H1 (cell line): Measurements from ENCODE around the gene PKD1L1. TPM values are rescaled to one million over a fixed set of nuclear protein-coding genes. Genes with fewer than 3 reads are reported as not detected.

Source experiments
- CEBPB ChIP-seq: IDR thresholded peaks from 2 replicates; pipeline ENCODE4 v1.6.1; 2012; ENCODE audit warnings: low read depth, low read length
- CHD7 ChIP-seq: fragments of 300-600 bp; sonication (generic); IDR thresholded peaks from 2 replicates; pipeline ENCODE4 v1.7.1; 2012; ENCODE audit warnings: low read length, moderate library complexity, mild to moderate bottlenecking, inconsistent platforms; ENCODE audit not compliant: insufficient replicate concordance
- E2F6 ChIP-seq: IDR thresholded peaks from 2 replicates; pipeline ENCODE4 v1.6.1; 2012; ENCODE audit warnings: inconsistent platforms
- KDM5A ChIP-seq: fragments of 200-600 bp; IDR thresholded peaks from 2 replicates; pipeline ENCODE4 v1.7.1; 2012; ENCODE audit warnings: mild to moderate bottlenecking, low read length, inconsistent platforms, mixed read lengths
- MAX ChIP-seq: IDR thresholded peaks from 2 replicates; pipeline ENCODE4 v1.6.1; 2012; ENCODE audit warnings: inconsistent platforms
- RAD21 ChIP-seq, 2 experiments: IDR thresholded peaks in 1 of 2; conservative IDR thresholded peaks in 1 of 2; 2 replicates each; pipeline ENCODE4 v1.6.1; 2011; ENCODE audit warnings: low read depth in 2 of 2, low read length in 2 of 2, improper control_type of control experiment in 1 of 2, inconsistent platforms in 1 of 2, mild to moderate bottlenecking in 1 of 2, moderate library complexity in 1 of 2
- TCF12 ChIP-seq: IDR thresholded peaks from 2 replicates; pipeline ENCODE4 v1.6.1; 2011; ENCODE audit warnings: low read depth, mild to moderate bottlenecking, low read length
- polyA plus RNA-seq, 7 experiments: library from polyadenylated mRNA; depleted of rRNA in 3 of 7; stranded (reverse) in 5 of 7; unstranded in 2 of 7; fragments of >200 nt in 5 of 7; fragments of 200-250 nt in 2 of 7; gene quantifications; 1 replicate in 5 of 7; 2 replicates in 1 of 7; 4 replicates in 1 of 7; pipeline versions ENCODE4 v1.2.1 to v1.2.3, GENCODE V29; 2011 to 2013; ENCODE audit warnings: missing spikeins in 2 of 7, mixed read lengths in 2 of 7
- total RNA-seq: library from RNA; stranded (reverse); fragmentation: NEBNext Ultra II Directional; extraction: Animal tissue kit (Norgen Biotek cat#: 25700); gene quantifications from 2 replicates; pipeline ENCODE4 v1.2.1, GENCODE V29; 2021

PKD1L1 gene
- total and polyA plus RNA-seq, 2 of the 8 experiments (the other 6 are each of a cell fraction or from before 2014, with no cell fraction given): 0.22 to 0.35 TPM

- TF ChIP-seq CHD7: no peak
- TF ChIP-seq CEBPB: no peak
- no peak for TF ChIP-seq MAX
- TF ChIP-seq TCF12: no peak
- TF ChIP-seq E2F6: no peak
- peak; percentile 83 to 84 for TF ChIP-seq RAD21 (IDR thresholded peaks at IDR 0.05 in 1 of 2, conservative IDR thresholded peaks at IDR 0.05 in 1 of 2; ENCODE audit: low read depth in 2 of 2, low read length in 2 of 2)
- TF ChIP-seq KDM5A: no peak
Measured at GRCh38 chr7:47968847-47969774, 20.8 kb upstream of the PKD1L1 start (continued).
